ENCODE data around the gene WNT1.

- TF ChIP-seq, protein P1, sequence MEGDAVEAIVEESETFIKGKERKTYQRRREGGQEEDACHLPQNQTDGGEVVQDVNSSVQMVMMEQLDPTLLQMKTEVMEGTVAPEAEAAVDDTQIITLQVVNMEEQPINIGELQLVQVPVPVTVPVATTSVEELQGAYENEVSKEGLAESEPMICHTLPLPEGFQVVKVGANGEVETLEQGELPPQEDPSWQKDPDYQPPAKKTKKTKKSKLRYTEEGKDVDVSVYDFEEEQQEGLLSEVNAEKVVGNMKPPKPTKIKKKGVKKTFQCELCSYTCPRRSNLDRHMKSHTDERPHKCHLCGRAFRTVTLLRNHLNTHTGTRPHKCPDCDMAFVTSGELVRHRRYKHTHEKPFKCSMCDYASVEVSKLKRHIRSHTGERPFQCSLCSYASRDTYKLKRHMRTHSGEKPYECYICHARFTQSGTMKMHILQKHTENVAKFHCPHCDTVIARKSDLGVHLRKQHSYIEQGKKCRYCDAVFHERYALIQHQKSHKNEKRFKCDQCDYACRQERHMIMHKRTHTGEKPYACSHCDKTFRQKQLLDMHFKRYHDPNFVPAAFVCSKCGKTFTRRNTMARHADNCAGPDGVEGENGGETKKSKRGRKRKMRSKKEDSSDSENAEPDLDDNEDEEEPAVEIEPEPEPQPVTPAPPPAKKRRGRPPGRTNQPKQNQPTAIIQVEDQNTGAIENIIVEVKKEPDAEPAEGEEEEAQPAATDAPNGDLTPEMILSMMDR (IDR thresholded peaks at IDR 0.05) = no peak
- no peak for TF ChIP-seq POLR2A (IDR thresholded peaks at IDR 0.05)
Observed at GRCh38 chr12:48929551-48929950, 48.6 kb upstream of the WNT1 start.
